Hematopoietic multipotent progenitor cell treated with erythropoietin and hydrocortisone succinate and interleukin-3 and kit ligand, for 8 days (in vitro differentiated cells): ENCODE data around the gene SH3GL2.
"Not testable (repeated sequence)": the region's sequence is repeated elsewhere in the genome, so short reads cannot be mapped to it uniquely, and the experiment has no call there.

Experiments
- DNase-seq: peaks from one replicate; pipeline ENCODE4 v3.0.0-alpha.2; 2015

The SH3GL2 gene

DNA sequence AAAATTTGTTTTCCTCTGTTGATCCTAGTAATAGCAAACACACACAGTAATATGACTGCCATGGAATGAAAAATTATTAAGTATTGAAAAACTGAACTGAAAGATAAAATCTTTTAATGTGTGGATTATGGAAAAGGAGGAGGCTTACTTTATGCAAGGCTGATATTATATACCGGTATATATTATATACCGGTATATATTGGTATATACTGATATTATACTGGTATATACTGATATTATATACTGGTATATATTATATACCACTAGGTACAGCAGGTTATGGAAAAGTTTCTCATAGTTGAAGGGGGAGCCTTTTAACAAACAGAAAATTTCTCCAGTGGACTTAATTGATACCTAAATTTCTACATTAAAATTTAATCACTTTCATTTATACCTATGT, 181.4 kb downstream of the SH3GL2 start:
- DNase-seq, result no peak

- no peak for DNase-seq
Measured at GRCh38 chr9:17761984-17762676, 183.3 kb downstream of the SH3GL2 start.

- DNase-seq, result no peak
Measured at GRCh38 chr9:17764306-17764705, 185.4 kb downstream of the SH3GL2 start.

DNA sequence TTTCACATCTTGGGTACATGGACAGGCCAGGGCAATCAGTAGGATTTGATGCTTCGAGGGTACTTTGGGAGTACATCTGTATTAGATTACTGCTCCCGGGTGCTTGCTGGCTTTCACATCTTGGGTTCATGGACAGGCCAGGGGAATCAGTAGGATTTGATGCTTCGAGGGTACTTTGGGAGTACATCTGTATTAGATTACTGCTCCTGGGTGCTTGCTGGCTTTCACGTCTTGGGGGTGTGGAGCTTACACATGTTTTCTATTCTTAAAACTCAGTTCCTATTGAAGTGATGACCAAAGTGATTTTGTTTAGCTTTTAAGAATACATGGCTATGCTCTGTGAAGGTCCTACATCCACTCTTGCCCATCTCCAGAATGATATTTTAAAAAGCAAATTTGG, 186.3 kb downstream of the SH3GL2 start:
- DNase-seq, result not testable (repeated sequence)

DNA sequence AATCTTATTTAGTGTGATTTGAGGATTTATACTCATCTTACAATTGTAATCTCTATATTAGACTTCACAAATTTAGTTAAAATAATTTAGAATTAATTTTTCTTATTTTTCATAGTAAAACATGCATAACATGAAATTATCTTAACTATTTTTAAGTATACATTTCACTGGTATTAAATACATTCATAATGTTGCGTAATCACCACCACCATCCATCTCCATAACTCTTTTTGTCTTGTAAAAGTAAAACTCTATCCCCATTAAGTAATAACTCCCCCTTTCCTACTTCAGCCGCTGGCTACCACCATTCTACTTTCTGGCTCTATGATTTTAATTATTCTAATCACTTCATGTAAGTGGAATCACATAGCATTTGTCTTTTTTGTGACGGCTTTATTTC, 193.4 kb downstream of the SH3GL2 start:
- DNase-seq, result no peak

DNA sequence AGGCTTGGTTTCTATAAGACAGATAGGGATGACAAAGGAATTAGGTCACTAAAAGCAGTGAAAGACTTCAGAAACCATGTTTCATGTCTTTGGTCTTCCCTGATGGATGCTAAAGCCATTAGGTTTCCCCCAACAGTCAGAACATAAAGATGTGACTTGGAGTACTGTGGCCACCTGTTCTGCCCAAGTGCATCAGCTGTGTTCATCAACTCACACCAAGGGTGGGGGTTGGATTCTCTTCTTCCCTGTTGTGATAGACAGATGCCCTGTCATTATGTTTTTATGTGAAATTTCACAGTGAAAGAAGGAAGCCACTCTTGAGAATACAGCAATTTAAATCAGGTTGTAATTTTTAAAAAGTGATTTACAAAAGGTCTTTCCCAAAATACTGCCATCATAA, 196.8 kb downstream of the SH3GL2 start:
- no peak for DNase-seq

DNA sequence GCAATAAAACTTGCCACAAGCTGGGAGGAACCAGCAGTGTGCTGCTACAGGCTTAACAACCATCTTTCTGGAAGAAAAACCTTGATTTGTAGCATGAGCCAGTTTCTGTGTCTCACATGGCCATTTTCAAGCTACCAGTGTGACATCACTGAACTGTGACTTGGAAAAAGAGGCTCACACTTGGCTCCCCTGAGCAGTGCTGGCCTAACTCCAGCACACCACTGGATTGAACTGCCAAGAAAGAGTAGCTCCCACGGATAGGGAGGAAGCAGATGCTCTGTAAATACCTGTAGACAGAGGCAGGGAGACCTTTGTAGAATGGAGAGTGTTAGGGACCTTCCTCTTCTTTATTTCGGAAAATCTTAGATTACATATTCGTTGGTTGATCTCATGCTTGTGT, 197.9 kb downstream of the SH3GL2 start:
- DNase-seq, result no peak

- DNase-seq, result no peak
Measured at GRCh38 chr9:17777465-17777864, 198.6 kb downstream of the SH3GL2 start.

DNA sequence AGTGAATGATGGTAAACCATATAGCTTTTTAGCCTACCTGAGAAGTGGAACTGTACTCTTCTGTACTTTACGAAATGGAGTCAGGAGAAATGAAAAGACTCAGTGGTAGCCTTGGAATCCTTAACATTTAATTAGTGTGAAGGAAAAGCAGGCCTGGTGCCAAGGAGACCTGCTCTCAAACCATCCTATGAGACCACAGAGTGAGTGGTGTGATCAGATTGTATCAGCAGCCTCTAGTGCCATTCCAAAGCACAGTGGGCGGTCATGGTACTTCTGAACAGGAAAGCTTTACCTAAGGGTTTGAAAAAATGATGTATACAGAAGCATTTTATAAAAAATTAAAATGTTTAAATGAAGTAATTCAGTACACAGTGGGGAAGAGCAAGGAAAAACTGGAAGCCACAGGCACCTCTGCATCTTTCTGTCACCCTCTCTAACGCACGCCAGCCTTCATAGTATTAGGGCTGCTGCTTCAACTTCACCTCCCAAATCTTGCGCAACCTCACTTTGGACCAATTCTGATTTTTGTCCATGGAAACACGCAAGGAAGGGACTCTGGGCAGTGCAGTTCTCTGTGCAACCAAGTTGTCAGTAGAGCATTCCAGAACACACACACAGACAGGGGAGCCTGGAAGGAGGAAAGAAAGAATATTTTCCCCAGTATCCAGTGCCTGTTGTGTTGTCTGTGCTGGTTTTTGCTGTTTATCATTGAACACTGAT, 203.7 kb downstream of the SH3GL2 start:
- no peak for DNase-seq

DNA sequence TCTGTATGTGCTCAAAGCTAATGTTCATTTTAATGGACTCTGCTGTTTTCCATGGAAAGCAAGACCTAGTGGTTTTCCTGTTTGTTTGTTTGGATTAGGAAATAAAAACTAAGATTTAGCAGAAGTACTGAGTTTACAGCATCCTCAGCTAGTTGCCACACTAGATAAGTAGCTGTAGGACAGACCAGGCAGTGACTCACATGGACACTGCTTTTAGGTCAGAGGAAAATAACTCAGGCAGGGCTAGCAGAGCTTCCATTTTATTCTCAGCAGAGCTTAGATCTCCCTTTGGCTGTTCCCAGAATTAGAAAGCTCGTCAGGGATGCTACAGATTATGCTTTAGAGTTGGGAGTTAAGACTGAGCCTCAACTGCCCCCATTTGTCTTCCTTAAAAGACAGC, 204.4 kb downstream of the SH3GL2 start:
- DNase-seq, result no peak

DNA sequence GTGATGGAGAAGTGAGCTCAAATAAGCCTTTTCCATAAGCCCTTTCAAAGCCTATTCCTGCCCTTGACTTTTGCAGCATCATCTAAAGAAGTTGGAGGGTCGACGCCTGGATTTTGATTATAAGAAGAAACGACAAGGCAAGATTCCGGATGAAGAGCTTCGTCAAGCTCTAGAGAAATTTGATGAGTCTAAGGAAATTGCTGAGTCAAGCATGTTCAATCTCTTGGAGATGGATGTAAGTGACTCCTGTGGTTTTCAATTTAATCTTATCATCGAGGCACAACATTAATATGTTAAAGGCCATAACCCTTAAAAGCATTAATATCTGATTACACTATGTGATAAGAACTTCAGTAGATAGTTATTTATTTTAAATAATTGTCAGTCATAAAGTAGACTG, 210.4 kb downstream of the SH3GL2 start:
- no peak for DNase-seq

DNA sequence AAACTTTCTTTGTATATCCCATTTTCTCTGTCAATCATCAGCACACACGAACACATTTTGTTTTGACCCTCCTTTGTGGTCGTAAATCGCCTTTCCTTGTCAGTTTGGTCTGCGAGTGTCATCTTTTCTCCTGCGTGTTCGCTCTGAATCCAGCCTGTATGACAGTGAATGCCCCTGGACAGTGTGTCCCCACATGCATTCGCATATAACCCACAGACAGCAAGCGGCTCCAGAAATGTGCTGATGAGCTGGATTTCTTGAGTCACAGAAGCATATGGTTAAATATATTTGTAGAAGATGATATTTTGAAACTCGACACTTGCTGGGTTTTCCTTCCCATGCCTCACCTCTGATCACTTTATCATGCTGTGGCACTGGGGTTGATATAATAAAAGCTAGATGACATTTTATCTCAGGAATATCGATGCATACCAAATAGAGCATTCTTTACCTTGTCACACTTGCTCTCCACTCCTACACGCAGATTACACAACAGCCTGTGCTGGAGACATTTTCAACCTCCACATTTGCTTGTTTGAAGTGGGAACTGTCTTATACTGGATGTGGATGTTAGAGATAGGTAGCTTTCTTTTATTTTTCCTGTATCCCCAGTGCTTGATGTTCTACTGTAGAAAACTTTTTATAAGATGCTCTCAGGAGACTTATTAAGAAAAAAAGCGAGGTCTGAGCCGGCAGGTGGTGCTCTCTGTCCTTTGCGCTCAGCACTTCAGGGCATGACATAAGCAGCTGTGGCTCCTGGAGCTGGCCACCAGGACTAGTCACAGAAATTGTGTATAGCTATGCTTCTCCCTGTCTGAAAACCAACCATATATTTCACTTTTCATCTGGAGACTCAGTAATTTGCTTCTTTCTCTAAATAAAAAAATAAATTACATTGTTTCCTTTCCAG, 215.1 kb downstream of the SH3GL2 start:
- no peak for DNase-seq

GRCh38 chr9:17795744-17796143, 216.9 kb downstream of the SH3GL2 start:
- no peak for DNase-seq

DNA sequence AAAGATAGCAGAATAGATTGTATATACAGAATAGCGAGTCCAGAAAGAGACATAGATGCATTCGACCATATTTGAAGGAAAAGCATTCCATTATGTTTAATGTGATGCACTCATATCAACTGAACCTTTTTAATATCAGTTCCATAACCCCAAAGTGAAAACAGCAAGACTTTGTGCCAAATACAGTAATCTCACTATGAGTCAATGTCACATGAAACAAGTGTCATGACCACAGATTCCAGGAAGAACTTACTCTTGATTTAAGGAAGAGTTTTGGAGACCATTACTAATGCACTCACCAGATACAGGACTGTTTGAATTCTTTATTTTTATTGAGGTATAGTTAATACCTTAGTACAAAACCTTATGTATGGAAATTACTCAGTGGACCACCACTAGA, 220.5 kb downstream of the SH3GL2 start:
- DNase-seq, result no peak

GRCh38 chr9:17800418-17800817, 221.6 kb downstream of the SH3GL2 start:
- no peak for DNase-seq

DNA sequence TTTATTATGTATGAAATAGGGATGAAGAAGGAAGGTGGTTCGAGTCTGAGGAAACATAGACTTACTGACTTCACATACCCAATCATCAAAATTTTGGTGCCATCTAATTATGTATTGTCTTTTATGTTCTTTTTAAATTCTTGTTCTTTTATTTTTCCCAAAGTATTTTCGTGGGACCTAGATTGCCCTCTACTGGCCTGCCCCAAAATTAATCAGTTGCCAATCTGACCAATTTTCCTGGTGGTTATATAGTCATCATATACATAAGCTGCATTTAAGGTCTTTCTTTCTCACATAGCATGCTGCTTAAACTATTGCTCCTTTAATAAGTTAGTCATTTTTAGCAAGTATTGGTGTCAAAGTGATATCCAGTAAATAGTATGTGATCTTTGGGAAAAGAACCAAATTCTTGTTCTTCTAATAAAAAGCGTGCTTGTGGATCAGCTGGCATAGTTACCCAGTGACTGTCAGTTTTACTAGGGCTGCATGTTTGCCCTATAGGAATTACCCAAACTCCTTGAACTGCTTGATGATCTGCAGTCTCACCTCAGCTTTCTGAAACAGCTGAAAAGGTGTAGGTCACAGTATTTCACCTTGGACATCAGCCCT, 223.5 kb downstream of the SH3GL2 start:
- DNase-seq, result peak; percentile 8

DNA sequence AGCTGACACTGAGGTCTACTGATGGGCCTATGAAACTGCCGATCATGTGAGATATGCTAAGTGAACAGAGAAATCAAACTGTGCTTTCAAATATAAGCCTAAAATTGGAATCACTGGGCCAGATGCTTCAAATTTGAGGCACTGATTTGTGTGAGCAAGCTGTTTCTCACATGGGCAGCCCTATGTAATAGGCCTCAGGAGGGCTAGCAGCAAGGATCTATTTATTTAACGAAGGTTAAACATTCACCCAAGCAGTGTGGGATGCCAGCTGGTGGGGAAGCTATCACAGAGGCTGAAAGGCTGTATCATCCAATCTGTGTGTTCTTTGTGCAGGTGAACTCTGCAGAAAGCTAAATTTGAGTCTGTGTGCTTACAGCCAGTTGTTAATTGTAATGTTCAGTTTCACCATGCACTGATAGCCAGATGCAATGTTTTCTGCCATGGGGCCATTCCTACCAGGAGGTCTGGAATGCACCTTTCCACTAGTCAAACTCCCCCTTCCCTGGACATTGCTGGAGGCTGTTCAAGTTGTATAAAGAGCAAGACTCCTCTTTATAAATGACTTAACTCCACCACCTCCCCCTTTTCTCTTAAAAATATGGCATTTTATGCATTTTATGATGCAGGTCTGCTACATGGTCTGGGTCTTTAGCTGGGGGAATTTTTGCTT, 228.9 kb downstream of the SH3GL2 start:
- DNase-seq, result no peak

- DNase-seq, result no peak
Measured at GRCh38 chr9:17810317-17810716, 231.5 kb downstream of the SH3GL2 start.

DNA sequence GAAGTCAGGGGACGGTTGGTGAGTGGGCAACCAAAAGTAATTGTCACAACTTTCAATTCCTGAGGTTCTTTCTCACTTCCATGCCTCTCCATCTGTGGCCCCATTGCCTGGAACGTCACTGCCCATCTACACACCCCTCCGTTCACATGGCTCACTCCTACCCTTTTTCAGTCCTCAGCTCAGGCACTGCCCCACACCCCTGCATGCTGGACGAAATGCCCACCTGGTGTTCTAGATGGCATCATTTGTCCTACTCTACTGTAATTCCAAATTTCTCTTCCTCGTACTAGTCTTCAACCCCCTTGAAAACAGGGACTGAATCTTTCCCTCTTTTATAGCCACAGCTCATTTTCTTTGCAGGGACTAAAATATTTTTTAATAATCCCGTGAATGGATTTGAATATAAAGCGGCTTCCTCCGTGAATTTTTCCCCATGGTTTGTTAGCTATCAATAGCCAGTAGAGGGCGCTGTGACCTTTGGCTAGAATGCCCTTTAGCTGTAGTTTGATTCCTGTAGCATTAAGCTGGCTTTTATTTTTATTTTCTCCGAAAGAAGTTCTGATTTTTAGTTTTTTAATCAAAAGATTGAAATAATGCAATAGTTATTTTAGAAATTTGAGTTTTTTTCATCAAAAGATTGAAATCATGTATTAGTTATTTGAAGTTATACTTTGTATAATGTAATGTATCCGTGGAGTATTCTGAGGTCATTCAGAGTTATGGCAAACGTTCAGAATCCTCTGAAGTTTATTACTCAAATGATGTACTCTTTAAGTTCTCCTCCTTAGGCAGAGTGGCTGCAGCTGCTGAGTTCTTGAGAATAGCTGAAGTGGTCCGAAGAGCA, 232.1 kb downstream of the SH3GL2 start:
- DNase-seq, result peak; percentile 63

- DNase-seq, result no peak
Measured at GRCh38 chr9:17813798-17814197, 234.9 kb downstream of the SH3GL2 start.

GRCh38 chr9:17816431-17817027, 237.7 kb downstream of the SH3GL2 start:
- no peak for DNase-seq
